DOHH2 (cell line): ENCODE measurements around the gene NPM3.

ENCODE experiments used
- EZH2phosphoT487 ChIP-seq: fragments of 200-600 bp; sonication (generic); IDR thresholded peaks from 2 replicates; pipeline ENCODE4 v1.6.1; 2017; ENCODE audit warnings: borderline replicate concordance, mild to moderate bottlenecking, antibody characterized with exemption, low read length, moderate library complexity, mixed read lengths
- TF ChIP-seq, protein P1 (sequence below): fragments of 200-600 bp; sonication (generic); IDR thresholded peaks from one replicate; pipeline ENCODE4 v1.5.1; 2014; ENCODE audit warnings: antibody characterized with exemption, mild to moderate bottlenecking, low read depth, low read length; ENCODE audit not compliant: poor library complexity, severe bottlenecking

GRCh38 chr10:101789686-101790085, 6.4 kb upstream of the NPM3 start:
- TF ChIP-seq, protein P1, sequence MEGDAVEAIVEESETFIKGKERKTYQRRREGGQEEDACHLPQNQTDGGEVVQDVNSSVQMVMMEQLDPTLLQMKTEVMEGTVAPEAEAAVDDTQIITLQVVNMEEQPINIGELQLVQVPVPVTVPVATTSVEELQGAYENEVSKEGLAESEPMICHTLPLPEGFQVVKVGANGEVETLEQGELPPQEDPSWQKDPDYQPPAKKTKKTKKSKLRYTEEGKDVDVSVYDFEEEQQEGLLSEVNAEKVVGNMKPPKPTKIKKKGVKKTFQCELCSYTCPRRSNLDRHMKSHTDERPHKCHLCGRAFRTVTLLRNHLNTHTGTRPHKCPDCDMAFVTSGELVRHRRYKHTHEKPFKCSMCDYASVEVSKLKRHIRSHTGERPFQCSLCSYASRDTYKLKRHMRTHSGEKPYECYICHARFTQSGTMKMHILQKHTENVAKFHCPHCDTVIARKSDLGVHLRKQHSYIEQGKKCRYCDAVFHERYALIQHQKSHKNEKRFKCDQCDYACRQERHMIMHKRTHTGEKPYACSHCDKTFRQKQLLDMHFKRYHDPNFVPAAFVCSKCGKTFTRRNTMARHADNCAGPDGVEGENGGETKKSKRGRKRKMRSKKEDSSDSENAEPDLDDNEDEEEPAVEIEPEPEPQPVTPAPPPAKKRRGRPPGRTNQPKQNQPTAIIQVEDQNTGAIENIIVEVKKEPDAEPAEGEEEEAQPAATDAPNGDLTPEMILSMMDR: no peak
- TF ChIP-seq EZH2phosphoT487: no peak
